K562 (cell line): Measurements from ENCODE around the gene MYOM1. TPM values are rescaled to one million over a fixed set of nuclear protein-coding genes. Genes with fewer than 3 reads are reported as not detected.

Experiments used
- ATAC-seq: fragments of 200-7000 bp; cut with Tn5 transposase; 3 replicates; pipeline ENCODE4 v1.9.1; 2020; ENCODE audit warnings: moderate library complexity
- BruUV-seq: library from RNA; stranded (reverse); fragments of 400-500 nt; replicated peaks from 2 replicates; lab custom pipeline; 2021; lab: Mats Ljungman, UMichigan
- CTCF ChIA-PET: fragments of 300-600 bp; formaldehyde crosslinking; extraction: SDS; loops from one replicate; lab custom pipeline; 2021; ENCODE audit warnings: low intra/inter-chr PET ratio; lab: Yijun Ruan, JAX
- POLR2A ChIA-PET: fragments of 300-600, 350-650 bp; sonication (Branson Sonifier 250); formaldehyde crosslinking; extraction: SDS; loops from one replicate; lab custom pipeline; 2021; ENCODE audit warnings: antibody characterized with exemption, inconsistent platforms; lab: Yijun Ruan, JAX
- DNase-seq, 4 experiments: peaks; one replicate each; pipeline versions ENCODE4 v3.0.0 to v3.0.0-alpha.2; 2011 to 2018; ENCODE audit warnings: low spot score in 3 of 4, mixed read lengths in 3 of 4; ENCODE audit errors: extremely low read depth in 1 of 4
- FAIRE-seq: peaks from 2 replicates; lab custom pipeline; 2011; peaks lifted over from hg19 to GRCh38; lab: Jason Lieb, UNC
- H2AFZ ChIP-seq: 2 replicates; pipeline ENCODE4 v1.6.0; 2011; ENCODE audit warnings: low read depth, low read length, control low read depth, inconsistent platforms
- H3K27ac ChIP-seq: fragments of 200-600 bp; 3 replicates; pipeline ENCODE4 v1.8.0; 2011; ENCODE audit warnings: low read depth, mild to moderate bottlenecking, control low read depth, inconsistent platforms, low read length, moderate library complexity, mixed read lengths; ENCODE audit errors: extremely low read depth
- H3K27me3 ChIP-seq, 2 experiments: fragments of 300-600 bp in 1 of 2; 2 replicates in 1 of 2; 3 replicates in 1 of 2; pipeline versions ENCODE4 v1.6.0 to v1.8.0; 2011; ENCODE audit warnings: inconsistent platforms in 2 of 2, low read length in 2 of 2, mild to moderate bottlenecking in 1 of 2, mixed read lengths in 1 of 2, moderate library complexity in 1 of 2; ENCODE audit not compliant: control insufficient read depth in 2 of 2, insufficient read depth in 2 of 2
- H3K36me3 ChIP-seq: fragments of 300-600 bp; 3 replicates; pipeline ENCODE4 v1.8.0; 2011; ENCODE audit warnings: mild to moderate bottlenecking, low read length, inconsistent platforms; ENCODE audit not compliant: control insufficient read depth, insufficient read depth
- H3K4me1 ChIP-seq, 2 experiments: fragments of 200-600 bp in 1 of 2; replicated peaks in 1 of 2; 2 replicates in 1 of 2; 3 replicates in 1 of 2; pipeline versions ENCODE4 v1.5.1 to v1.8.0; 2011; ENCODE audit warnings: inconsistent platforms in 2 of 2, low read length in 2 of 2, mild to moderate bottlenecking in 1 of 2, mixed read lengths in 1 of 2, moderate library complexity in 1 of 2; ENCODE audit not compliant: control insufficient read depth in 2 of 2, insufficient read depth in 2 of 2
- H3K4me2 ChIP-seq: 2 replicates; pipeline ENCODE4 v1.6.1; 2011; ENCODE audit warnings: low read length, control low read depth, inconsistent platforms, mixed read lengths; ENCODE audit not compliant: insufficient read depth
- H3K4me3 ChIP-seq: fragments of 200-600 bp; sonication (generic), shearing (Covaris generic); 2 replicates; pipeline ENCODE4 v1.5.1; 2016; ENCODE audit warnings: control low read depth, inconsistent platforms
- H3K79me2 ChIP-seq: fragments of 200-600 bp; 3 replicates; pipeline ENCODE4 v1.8.0; 2011; ENCODE audit warnings: low read length, inconsistent platforms; ENCODE audit not compliant: control insufficient read depth, insufficient read depth
- H3K9ac ChIP-seq, 2 experiments: 2 replicates each; pipeline versions ENCODE4 v1.6.0 to v1.6.1; 2011; ENCODE audit warnings: low read depth in 2 of 2, low read length in 2 of 2, control low read depth in 1 of 2, inconsistent platforms in 1 of 2, mild to moderate bottlenecking in 1 of 2, mixed read lengths in 1 of 2; ENCODE audit not compliant: insufficient read depth in 1 of 2
- H3K9me1 ChIP-seq: one replicate; pipeline ENCODE4 v1.6.0; 2011; ENCODE audit warnings: inconsistent platforms, mild to moderate bottlenecking, low read length, moderate library complexity; ENCODE audit not compliant: control insufficient read depth, insufficient read depth
- H3K9me3 ChIP-seq: replicated peaks from 2 replicates; pipeline ENCODE4 v1.5.1; 2011; ENCODE audit warnings: low read depth, low read length, inconsistent platforms; ENCODE audit not compliant: control insufficient read depth, insufficient read depth
- H4K20me1 ChIP-seq: replicated peaks from 2 replicates; pipeline ENCODE4 v1.6.1; 2011; ENCODE audit warnings: low read length, inconsistent platforms, mixed read lengths; ENCODE audit not compliant: control insufficient read depth, insufficient read depth
- BRD4 ChIP-seq: fragments of 200-600 bp; sonication (generic); IDR thresholded peaks from 2 replicates; pipeline ENCODE4 v1.6.1; 2017; ENCODE audit warnings: inconsistent platforms
- E4F1 ChIP-seq: fragments of 250-450 bp; sonication (Bioruptor Pico); IDR thresholded peaks from 2 replicates; pipeline ENCODE4 v1.5.0; 2021; ENCODE audit warnings: mild to moderate bottlenecking, borderline replicate concordance
- NFIC ChIP-seq: fragments of 450-650 bp; IDR thresholded peaks from 2 replicates; pipeline ENCODE4 v1.6.1; 2017; ENCODE audit warnings: mild to moderate bottlenecking, inconsistent platforms
- NKRF ChIP-seq: fragments of 450-650 bp; IDR thresholded peaks from 2 replicates; pipeline ENCODE4 v1.6.1; 2016; ENCODE audit warnings: borderline replicate concordance
- ZNF41 ChIP-seq: fragments of 250-450 bp; sonication (Bioruptor Pico); conservative IDR thresholded peaks from 2 replicates; pipeline ENCODE4 v1.4.0; 2020; ENCODE audit warnings: mild to moderate bottlenecking
- WGBS: fragments of 100-300 bp; shearing (Covaris generic); methylation state at CpG from one replicate; pipeline ENCODE4 v1.1.6; 2016; ENCODE audit warnings: low coverage, mixed read lengths; ENCODE audit not compliant: insufficient coverage; ENCODE audit errors: missing lambda C conversion rate; 5-methylcytosine and 5-hydroxymethylcytosine counted together
- in situ Hi-C: fragments of 300-500 bp; cut with MboI; formaldehyde crosslinking; loops from 4 replicates; pipeline ENCODE4 v1.15.0; 2018; ENCODE audit warnings: inconsistent platforms, mixed read lengths
- intact Hi-C: fragments of 100-400 bp; cut with micrococcal nuclease; formaldehyde crosslinking; loops from 2 replicates; pipeline ENCODE4 v1.14.2; 2022
- polyA plus RNA-seq, 8 experiments: library from polyadenylated mRNA; depleted of rRNA in 4 of 8; stranded (reverse) in 5 of 8; unstranded in 3 of 8; fragments of >200 nt; fragmentation: Nextera tagmentation in 2 of 8; fragmentation: Illumina TruSeq in 1 of 8; extraction: Ambion mirVana in 2 of 8; extraction: Trizol in 1 of 8; gene quantifications; 2 replicates each; pipeline versions ENCODE4 v1.2.1 to v1.2.3, GENCODE V29; 2011 to 2014; ENCODE audit warnings: inconsistent platforms in 1 of 8, missing spikeins in 1 of 8
- total RNA-seq, 7 experiments: library from RNA; depleted of rRNA in 6 of 7; stranded (reverse); fragments of >200 nt in 6 of 7; fragmentation: Illumina TruSeq in 2 of 7; extraction: Trizol in 2 of 7; gene quantifications; 2 replicates each; pipeline versions ENCODE4 v1.2.1 to v1.2.3, GENCODE V29; 2011 to 2021; ENCODE audit warnings: low replicate concordance in 1 of 7
- TF ChIP-seq, protein P1 (sequence below): fragments of 250-450 bp; sonication (Bioruptor Pico); IDR thresholded peaks from 2 replicates; pipeline ENCODE4 v1.8.0; 2022; ENCODE audit warnings: inconsistent platforms

MYOM1 gene
- total and polyA plus RNA-seq, 9 of the 15 experiments (the other 6 are each of a cell fraction or from before 2014, with no cell fraction given) = 0.01 to 0.62 (median 0.25) TPM

DNA sequence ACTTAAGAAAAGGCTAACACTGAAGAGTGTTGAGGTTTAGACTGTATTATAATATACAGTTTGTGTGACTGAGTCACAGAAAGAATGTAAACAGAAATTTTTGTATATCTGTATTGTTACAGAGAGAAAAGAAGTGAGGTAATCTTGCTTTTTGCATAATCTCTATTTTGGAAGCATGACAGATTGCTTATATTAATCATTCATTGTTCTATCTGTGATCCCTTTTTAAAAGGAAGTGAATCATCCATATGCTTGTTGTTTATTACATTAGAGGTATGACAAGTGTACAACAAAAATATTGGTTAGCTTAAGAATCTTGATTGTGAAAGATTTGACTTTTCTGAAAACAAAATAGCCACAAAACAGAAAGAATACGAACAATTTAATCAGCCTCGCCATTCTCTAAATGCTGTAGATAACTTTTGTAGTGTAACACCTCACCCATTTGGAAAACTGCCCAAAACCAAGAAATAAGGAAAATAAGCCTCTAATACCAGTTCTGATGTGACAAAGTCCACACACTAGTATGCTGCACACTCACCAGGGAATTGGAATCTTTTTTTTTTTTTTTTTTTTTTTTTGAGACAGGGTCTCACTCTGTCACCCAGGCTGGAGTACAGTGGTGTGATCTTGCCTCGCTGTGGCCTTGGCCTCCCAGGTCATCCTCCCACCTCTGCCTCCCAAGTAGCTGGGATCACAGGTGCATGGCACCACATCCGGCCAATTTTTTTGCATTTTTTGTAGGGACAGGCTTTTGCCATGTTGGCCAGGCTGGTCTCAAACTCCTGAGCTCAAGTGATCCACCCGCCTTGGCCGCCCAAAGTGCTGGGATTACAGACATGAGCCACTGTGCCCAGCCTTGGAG is 115.3 kb downstream of the MYOM1 start:
- WGBS = 19% methylated on average over 6 of the region's 6 CpGs
- DNase-seq = no peak
- TF ChIP-seq BRD4 = no peak
- no peak for TF ChIP-seq ZNF41 (CRISPR knock-in tag)
- 0 out of 2 replicates have a peak, but pooled peaks have one; percentile 21 for TF ChIP-seq NFIC
- TF ChIP-seq, protein P1, sequence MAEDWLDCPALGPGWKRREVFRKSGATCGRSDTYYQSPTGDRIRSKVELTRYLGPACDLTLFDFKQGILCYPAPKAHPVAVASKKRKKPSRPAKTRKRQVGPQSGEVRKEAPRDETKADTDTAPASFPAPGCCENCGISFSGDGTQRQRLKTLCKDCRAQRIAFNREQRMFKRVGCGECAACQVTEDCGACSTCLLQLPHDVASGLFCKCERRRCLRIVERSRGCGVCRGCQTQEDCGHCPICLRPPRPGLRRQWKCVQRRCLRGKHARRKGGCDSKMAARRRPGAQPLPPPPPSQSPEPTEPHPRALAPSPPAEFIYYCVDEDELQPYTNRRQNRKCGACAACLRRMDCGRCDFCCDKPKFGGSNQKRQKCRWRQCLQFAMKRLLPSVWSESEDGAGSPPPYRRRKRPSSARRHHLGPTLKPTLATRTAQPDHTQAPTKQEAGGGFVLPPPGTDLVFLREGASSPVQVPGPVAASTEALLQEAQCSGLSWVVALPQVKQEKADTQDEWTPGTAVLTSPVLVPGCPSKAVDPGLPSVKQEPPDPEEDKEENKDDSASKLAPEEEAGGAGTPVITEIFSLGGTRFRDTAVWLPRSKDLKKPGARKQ = no peak
- TF ChIP-seq NKRF = no peak
- TF ChIP-seq E4F1 (CRISPR knock-in tag) = no peak

More for the DNA sequence above, 115.3 kb downstream of the MYOM1 start:
- H3K4me1 ChIP-seq = no peaks in the 10 kb centered on the region
- in situ Hi-C loops (no loop called here), intact Hi-C loops (no loop called here)
- H3K9me3 ChIP-seq = no peaks in the 10 kb centered on the region
- no peak overlapping the region for H3K4me3 ChIP-seq
- H3K9me1 ChIP-seq = no peaks in the 10 kb centered on the region
- FAIRE-seq = no peak
- no peak overlapping the region for H2AFZ ChIP-seq
- H3K27me3 ChIP-seq = peaks cover 4 to 6% of the 10 kb centered on the region in 2 experiments; a peak in 2 of 5 replicates
- no TSS peak for BruUV-seq
- no peak overlapping the region for H3K27ac ChIP-seq
- ATAC-seq = peak; percentile 46; the same call in 1 of the 3 replicates
- H3K36me3 ChIP-seq = no peaks in the 10 kb centered on the region
- CTCF ChIA-PET = interaction anchor here (0.6 kb wide), 1 partner anchor 575 kb away, joined by 5 read pairs; no protein-coding TSS in a partner anchor
- no peak overlapping the region for H3K4me2 ChIP-seq
- H3K9ac ChIP-seq = no peak overlapping the region
- no peaks in the 10 kb centered on the region for H4K20me1 ChIP-seq
- no peaks in the 10 kb centered on the region for H3K79me2 ChIP-seq
- POLR2A ChIA-PET = interaction anchor here (0.7 to 1.2 kb wide), 4 partner anchors 10 to 46 kb away, joined by 3 read pairs; no protein-coding TSS in a partner anchor
